WTC11 (cell line): ENCODE data around the gene GRM8. TPM values are rescaled to one million over a fixed set of nuclear protein-coding genes. Genes with fewer than 3 reads are reported as not detected.

Experiments used
- ATAC-seq: fragments of 200-7000 bp; cut with Tn5 transposase; 2 replicates; pipeline ENCODE4 v1.10.0; 2021; ENCODE audit warnings: mild to moderate bottlenecking, moderate library complexity
- CTCF ChIA-PET: fragments of 300-600 bp; sonication (Branson Sonifier 250); formaldehyde crosslinking; loops from one replicate; lab custom pipeline; 2021; ENCODE audit warnings: antibody characterized with exemption; lab: Charles Lee
- POLR2A ChIA-PET: fragments of 350-600 bp; sonication (Branson Sonifier 250); formaldehyde crosslinking; loops from one replicate; lab custom pipeline; 2021; ENCODE audit warnings: antibody characterized with exemption; lab: Charles Lee
- DNase-seq: peaks from one replicate; pipeline ENCODE4 v3.0.0; 2021; ENCODE audit warnings: low spot score
- H3K27ac Mint-ChIP-seq: 2 replicates; pipeline ENCODE4 v1.8.0; 2021; ENCODE audit warnings: mixed read lengths
- H3K27me3 Mint-ChIP-seq: 2 replicates; pipeline ENCODE4 v1.8.0; 2021; ENCODE audit warnings: low read depth, mild to moderate bottlenecking, moderate library complexity, mixed read lengths
- H3K36me3 Mint-ChIP-seq: 2 replicates; pipeline ENCODE4 v1.8.0; 2021; ENCODE audit warnings: mixed read lengths
- H3K4me1 Mint-ChIP-seq: 2 replicates; pipeline ENCODE4 v1.8.0; 2022; ENCODE audit warnings: mixed read lengths
- H3K4me3 Mint-ChIP-seq: 2 replicates; pipeline ENCODE4 v1.8.0; 2021; ENCODE audit warnings: mild to moderate bottlenecking, moderate library complexity, mixed read lengths
- H3K9me3 Mint-ChIP-seq: 2 replicates; pipeline ENCODE4 v1.8.0; 2021; ENCODE audit warnings: mixed read lengths
- ZBTB21 ChIP-seq: sonication (generic); formaldehyde crosslinking; IDR thresholded peaks from 2 replicates; pipeline ENCODE4 v1.8.1; 2023; ENCODE audit warnings: mild to moderate bottlenecking, missing genetic modification reagents, borderline replicate concordance
- ZNF138 ChIP-seq: sonication (generic); formaldehyde crosslinking; conservative IDR thresholded peaks from 2 replicates; pipeline ENCODE4 v1.8.1; 2022; ENCODE audit warnings: mild to moderate bottlenecking, moderate library complexity, missing genetic modification reagents
- ZNF219 ChIP-seq: sonication (generic); formaldehyde crosslinking; IDR thresholded peaks from 2 replicates; pipeline ENCODE4 v1.8.0; 2023; ENCODE audit warnings: missing genetic modification reagents, mild to moderate bottlenecking, borderline replicate concordance
- total RNA-seq: library from RNA; stranded (reverse); gene quantifications from 3 replicates; pipeline ENCODE4 v1.2.3, GENCODE V29; 2021
- TF ChIP-seq, protein P1 (sequence below): sonication (generic); formaldehyde crosslinking; IDR thresholded peaks from 2 replicates; pipeline ENCODE4 v1.8.0; 2023; ENCODE audit warnings: mild to moderate bottlenecking, missing genetic modification reagents
- TF ChIP-seq, protein P2 (sequence below): fragments of 250-450 bp; sonication (Bioruptor Pico); IDR thresholded peaks from 2 replicates; pipeline ENCODE4 v1.9.0; 2021; ENCODE audit warnings: mild to moderate bottlenecking
- TF ChIP-seq, protein P3 (sequence below): sonication (generic); formaldehyde crosslinking; IDR thresholded peaks from 2 replicates; pipeline ENCODE4 v1.8.1; 2023; ENCODE audit warnings: mild to moderate bottlenecking, missing genetic modification reagents
- TF ChIP-seq, protein P4 (sequence below): sonication (generic); formaldehyde crosslinking; conservative IDR thresholded peaks from 2 replicates; pipeline ENCODE4 v1.8.1; 2022; ENCODE audit warnings: mild to moderate bottlenecking, missing genetic modification reagents
- TF ChIP-seq, protein P5 (sequence below): sonication (generic); formaldehyde crosslinking; conservative IDR thresholded peaks from 2 replicates; pipeline ENCODE4 v1.8.1; 2023; ENCODE audit warnings: mild to moderate bottlenecking, low read depth, missing genetic modification reagents, moderate library complexity
- TF ChIP-seq, protein P6 (sequence below): sonication (generic); formaldehyde crosslinking; IDR thresholded peaks from 2 replicates; pipeline ENCODE4 v1.8.1; 2023; ENCODE audit warnings: mild to moderate bottlenecking, moderate library complexity, missing genetic modification reagents

Gene GRM8
- total RNA-seq, 1 experiment from 2014 or later, result 2.3 TPM

DNA sequence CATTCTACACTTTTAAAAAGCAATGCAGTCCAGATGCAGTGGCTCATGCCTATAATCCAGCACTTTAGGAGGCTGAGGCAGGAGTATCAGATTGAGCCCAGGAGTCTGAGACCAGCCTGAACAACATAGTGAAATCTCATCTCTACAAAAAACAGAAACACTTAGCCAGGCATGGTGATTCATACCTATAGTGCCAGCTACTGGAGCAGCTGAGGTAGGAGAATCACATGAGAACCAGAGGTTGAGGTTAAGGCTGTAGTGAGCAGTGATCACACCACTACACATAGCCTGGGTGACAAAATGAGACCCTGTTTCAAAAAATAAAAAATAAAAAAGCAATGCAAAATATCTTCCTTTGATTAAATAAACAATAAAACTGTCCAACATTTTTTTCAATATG, 205.2 kb downstream of the GRM8 start (continued):
- TF ChIP-seq, protein P1, sequence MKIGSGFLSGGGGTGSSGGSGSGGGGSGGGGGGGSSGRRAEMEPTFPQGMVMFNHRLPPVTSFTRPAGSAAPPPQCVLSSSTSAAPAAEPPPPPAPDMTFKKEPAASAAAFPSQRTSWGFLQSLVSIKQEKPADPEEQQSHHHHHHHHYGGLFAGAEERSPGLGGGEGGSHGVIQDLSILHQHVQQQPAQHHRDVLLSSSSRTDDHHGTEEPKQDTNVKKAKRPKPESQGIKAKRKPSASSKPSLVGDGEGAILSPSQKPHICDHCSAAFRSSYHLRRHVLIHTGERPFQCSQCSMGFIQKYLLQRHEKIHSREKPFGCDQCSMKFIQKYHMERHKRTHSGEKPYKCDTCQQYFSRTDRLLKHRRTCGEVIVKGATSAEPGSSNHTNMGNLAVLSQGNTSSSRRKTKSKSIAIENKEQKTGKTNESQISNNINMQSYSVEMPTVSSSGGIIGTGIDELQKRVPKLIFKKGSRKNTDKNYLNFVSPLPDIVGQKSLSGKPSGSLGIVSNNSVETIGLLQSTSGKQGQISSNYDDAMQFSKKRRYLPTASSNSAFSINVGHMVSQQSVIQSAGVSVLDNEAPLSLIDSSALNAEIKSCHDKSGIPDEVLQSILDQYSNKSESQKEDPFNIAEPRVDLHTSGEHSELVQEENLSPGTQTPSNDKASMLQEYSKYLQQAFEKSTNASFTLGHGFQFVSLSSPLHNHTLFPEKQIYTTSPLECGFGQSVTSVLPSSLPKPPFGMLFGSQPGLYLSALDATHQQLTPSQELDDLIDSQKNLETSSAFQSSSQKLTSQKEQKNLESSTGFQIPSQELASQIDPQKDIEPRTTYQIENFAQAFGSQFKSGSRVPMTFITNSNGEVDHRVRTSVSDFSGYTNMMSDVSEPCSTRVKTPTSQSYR (CRISPR knock-in tag), result no peak
- TF ChIP-seq, protein P2, sequence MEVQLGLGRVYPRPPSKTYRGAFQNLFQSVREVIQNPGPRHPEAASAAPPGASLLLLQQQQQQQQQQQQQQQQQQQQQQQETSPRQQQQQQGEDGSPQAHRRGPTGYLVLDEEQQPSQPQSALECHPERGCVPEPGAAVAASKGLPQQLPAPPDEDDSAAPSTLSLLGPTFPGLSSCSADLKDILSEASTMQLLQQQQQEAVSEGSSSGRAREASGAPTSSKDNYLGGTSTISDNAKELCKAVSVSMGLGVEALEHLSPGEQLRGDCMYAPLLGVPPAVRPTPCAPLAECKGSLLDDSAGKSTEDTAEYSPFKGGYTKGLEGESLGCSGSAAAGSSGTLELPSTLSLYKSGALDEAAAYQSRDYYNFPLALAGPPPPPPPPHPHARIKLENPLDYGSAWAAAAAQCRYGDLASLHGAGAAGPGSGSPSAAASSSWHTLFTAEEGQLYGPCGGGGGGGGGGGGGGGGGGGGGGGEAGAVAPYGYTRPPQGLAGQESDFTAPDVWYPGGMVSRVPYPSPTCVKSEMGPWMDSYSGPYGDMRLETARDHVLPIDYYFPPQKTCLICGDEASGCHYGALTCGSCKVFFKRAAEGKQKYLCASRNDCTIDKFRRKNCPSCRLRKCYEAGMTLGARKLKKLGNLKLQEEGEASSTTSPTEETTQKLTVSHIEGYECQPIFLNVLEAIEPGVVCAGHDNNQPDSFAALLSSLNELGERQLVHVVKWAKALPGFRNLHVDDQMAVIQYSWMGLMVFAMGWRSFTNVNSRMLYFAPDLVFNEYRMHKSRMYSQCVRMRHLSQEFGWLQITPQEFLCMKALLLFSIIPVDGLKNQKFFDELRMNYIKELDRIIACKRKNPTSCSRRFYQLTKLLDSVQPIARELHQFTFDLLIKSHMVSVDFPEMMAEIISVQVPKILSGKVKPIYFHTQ (CRISPR knock-in tag), result no peak
- TF ChIP-seq ZBTB21 (CRISPR knock-in tag) (no peak), ZNF219 (CRISPR knock-in tag) (no peak)
- TF ChIP-seq, protein P3, sequence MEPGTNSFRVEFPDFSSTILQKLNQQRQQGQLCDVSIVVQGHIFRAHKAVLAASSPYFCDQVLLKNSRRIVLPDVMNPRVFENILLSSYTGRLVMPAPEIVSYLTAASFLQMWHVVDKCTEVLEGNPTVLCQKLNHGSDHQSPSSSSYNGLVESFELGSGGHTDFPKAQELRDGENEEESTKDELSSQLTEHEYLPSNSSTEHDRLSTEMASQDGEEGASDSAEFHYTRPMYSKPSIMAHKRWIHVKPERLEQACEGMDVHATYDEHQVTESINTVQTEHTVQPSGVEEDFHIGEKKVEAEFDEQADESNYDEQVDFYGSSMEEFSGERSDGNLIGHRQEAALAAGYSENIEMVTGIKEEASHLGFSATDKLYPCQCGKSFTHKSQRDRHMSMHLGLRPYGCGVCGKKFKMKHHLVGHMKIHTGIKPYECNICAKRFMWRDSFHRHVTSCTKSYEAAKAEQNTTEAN (CRISPR knock-in tag), result no peak
- TF ChIP-seq, protein P4, sequence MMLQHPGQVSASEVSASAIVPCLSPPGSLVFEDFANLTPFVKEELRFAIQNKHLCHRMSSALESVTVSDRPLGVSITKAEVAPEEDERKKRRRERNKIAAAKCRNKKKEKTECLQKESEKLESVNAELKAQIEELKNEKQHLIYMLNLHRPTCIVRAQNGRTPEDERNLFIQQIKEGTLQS (CRISPR knock-in tag), result no peak

DNA sequence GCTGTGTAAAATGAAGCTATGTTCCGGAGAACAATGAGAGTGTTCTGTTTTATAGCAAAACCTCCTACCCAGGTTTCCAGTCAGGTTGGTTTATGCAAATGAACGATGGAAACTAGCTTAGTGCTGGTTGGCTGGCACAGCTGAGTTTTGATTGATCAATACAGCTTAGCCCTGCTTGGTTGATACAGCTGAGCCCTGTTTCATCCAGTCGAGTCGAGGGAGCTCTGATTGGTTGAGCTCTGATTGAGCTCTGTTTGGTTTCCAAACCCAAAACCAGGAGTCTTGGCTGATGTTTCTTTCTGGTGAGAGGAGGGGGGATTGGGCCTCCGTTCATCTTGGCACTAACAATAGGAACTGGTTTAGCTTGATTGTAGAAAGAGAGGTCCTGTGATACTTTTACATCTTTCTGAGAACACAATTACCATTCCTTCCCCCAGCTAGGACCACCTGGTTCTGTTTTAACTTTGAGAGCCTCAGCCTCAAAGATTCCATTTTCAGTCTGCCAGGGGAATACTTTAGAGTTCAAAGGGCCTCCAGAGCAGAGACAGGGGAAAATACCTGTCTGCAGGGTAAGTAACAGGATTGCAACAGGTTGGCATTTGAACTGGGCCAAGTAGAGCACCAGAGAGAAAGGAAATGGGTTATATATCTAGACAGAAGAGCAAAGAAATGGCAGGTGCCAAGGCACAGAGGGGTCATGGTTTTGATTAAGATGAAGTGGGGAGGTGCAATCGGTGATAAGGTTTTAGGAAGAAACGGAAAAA, 210.9 kb downstream of the GRM8 start:
- no peak for DNase-seq
- no peaks in the 10 kb centered on the region for H3K27me3 Mint-ChIP-seq
- TF ChIP-seq, protein P5, sequence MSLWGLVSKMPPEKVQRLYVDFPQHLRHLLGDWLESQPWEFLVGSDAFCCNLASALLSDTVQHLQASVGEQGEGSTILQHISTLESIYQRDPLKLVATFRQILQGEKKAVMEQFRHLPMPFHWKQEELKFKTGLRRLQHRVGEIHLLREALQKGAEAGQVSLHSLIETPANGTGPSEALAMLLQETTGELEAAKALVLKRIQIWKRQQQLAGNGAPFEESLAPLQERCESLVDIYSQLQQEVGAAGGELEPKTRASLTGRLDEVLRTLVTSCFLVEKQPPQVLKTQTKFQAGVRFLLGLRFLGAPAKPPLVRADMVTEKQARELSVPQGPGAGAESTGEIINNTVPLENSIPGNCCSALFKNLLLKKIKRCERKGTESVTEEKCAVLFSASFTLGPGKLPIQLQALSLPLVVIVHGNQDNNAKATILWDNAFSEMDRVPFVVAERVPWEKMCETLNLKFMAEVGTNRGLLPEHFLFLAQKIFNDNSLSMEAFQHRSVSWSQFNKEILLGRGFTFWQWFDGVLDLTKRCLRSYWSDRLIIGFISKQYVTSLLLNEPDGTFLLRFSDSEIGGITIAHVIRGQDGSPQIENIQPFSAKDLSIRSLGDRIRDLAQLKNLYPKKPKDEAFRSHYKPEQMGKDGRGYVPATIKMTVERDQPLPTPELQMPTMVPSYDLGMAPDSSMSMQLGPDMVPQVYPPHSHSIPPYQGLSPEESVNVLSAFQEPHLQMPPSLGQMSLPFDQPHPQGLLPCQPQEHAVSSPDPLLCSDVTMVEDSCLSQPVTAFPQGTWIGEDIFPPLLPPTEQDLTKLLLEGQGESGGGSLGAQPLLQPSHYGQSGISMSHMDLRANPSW (CRISPR knock-in tag), result no peak
- no peak for TF ChIP-seq ZNF219 (CRISPR knock-in tag)
- TF ChIP-seq ZNF138 (CRISPR knock-in tag), result no peak
- TF ChIP-seq, protein P6, sequence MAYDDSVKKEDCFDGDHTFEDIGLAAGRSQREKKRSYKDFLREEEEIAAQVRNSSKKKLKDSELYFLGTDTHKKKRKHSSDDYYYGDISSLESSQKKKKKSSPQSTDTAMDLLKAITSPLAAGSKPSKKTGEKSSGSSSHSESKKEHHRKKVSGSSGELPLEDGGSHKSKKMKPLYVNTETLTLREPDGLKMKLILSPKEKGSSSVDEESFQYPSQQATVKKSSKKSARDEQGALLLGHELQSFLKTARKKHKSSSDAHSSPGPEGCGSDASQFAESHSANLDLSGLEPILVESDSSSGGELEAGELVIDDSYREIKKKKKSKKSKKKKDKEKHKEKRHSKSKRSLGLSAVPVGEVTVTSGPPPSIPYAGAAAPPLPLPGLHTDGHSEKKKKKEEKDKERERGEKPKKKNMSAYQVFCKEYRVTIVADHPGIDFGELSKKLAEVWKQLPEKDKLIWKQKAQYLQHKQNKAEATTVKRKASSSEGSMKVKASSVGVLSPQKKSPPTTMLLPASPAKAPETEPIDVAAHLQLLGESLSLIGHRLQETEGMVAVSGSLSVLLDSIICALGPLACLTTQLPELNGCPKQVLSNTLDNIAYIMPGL (CRISPR knock-in tag), result no peak
- H3K27ac Mint-ChIP-seq, result no peak overlapping the region
- H3K36me3 Mint-ChIP-seq, result no peaks in the 10 kb centered on the region
- ATAC-seq, result no peak
- ChIA-PET POLR2A (no interaction called here), CTCF (interaction anchor here (0.9 kb wide), 1 partner anchor 239 kb away, joined by 3 read pairs; no protein-coding TSS in a partner anchor)
- H3K4me1 Mint-ChIP-seq, result peaks cover 10% of the 10 kb centered on the region
- peaks cover 3% of the 10 kb centered on the region; the same call in 1 of the 2 replicates for H3K9me3 Mint-ChIP-seq
- no peak overlapping the region for H3K4me3 Mint-ChIP-seq
